Fibroblast of the aortic adventitia (primary cell): ENCODE measurements around the gene CCDC51. TPM values are rescaled to one million over a fixed set of nuclear protein-coding genes. Genes with fewer than 3 reads are reported as not detected.
A peak's percentile ranks its signal among the peaks of the same experiment; 100 is the strongest.
"Not testable (repeated sequence)": the region's sequence is repeated elsewhere in the genome, so short reads cannot be mapped to it uniquely, and the experiment has no call there.

Experiments
- DNase-seq: peaks from one replicate; pipeline ENCODE4 v3.0.0-alpha.2; 2010; ENCODE audit warnings: low read depth
- H3K4me3 ChIP-seq: 2 replicates; pipeline ENCODE4 v1.5.1; 2011; ENCODE audit warnings: low read depth, mild to moderate bottlenecking, control low read depth, low read length, moderate library complexity
- total RNA-seq: library from RNA; depleted of rRNA; stranded (reverse); fragments of >200 nt; gene quantifications from 2 replicates; pipeline ENCODE4 v1.2.3, GENCODE V29; 2012; ENCODE audit warnings: low replicate concordance
- TF ChIP-seq, protein P1 (sequence below): IDR thresholded peaks from 2 replicates; pipeline ENCODE4 v1.5.1; 2011; ENCODE audit warnings: mild to moderate bottlenecking, low read length, control low read depth, inconsistent platforms; ENCODE audit not compliant: insufficient read depth

Gene CCDC51
- total RNA-seq = 19.3 and 38.0 TPM in 2 replicates

- peak within 1 kb of the TSS; percentile 97 for H3K4me3 ChIP-seq
- TF ChIP-seq, protein P1, sequence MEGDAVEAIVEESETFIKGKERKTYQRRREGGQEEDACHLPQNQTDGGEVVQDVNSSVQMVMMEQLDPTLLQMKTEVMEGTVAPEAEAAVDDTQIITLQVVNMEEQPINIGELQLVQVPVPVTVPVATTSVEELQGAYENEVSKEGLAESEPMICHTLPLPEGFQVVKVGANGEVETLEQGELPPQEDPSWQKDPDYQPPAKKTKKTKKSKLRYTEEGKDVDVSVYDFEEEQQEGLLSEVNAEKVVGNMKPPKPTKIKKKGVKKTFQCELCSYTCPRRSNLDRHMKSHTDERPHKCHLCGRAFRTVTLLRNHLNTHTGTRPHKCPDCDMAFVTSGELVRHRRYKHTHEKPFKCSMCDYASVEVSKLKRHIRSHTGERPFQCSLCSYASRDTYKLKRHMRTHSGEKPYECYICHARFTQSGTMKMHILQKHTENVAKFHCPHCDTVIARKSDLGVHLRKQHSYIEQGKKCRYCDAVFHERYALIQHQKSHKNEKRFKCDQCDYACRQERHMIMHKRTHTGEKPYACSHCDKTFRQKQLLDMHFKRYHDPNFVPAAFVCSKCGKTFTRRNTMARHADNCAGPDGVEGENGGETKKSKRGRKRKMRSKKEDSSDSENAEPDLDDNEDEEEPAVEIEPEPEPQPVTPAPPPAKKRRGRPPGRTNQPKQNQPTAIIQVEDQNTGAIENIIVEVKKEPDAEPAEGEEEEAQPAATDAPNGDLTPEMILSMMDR = no peak
- DNase-seq = peak; percentile 93
Measured at GRCh38 chr3:48439820-48440589, at the start of gene CCDC51, which contains the start of gene TMA7. Gene CCDC51 (minus strand): TSS chr3:48440119. CDS start chr3:48435128, 4,991 bp downstream. Gene TMA7 (plus strand): TSS chr3:48440257. CDS start chr3:48440297, 40 bp downstream.

GRCh38 chr3:48486952-48487351, 47.0 kb upstream of the CCDC51 start:
- TF ChIP-seq, protein P1 = no peak
- no peak overlapping the region for H3K4me3 ChIP-seq
- no peak for DNase-seq

DNA sequence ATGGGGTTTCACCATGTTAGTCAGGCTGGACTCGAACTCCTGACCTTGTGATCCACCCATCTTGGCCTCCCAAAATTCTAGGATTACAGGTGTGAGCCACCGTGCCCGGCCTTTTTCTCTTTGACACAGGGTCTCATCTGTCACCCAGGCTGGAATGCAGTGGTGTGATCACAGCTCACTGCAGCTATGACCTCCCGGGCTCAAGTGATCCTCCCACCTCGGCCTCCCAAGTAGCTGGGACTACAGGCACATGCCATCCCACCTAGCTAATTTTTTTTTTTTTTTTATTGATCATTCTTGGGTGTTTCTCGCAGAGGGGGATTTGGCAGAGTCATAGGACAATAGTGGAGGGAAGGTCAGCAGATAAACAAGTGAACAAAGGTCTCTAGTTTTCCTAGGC, 42.9 kb upstream of the CCDC51 start:
- not testable (repeated sequence) for H3K4me3 ChIP-seq, DNase-seq

- H3K4me3 ChIP-seq, DNase-seq: not testable (repeated sequence)
Measured at GRCh38 chr3:48480891-48481290, 41.0 kb upstream of the CCDC51 start.

GRCh38 chr3:48478626-48479555, 39.0 kb upstream of the CCDC51 start:
- no peak for DNase-seq
- TF ChIP-seq, protein P1 = no peak
- H3K4me3 ChIP-seq = no peak overlapping the region

- H3K4me3 ChIP-seq = no peak overlapping the region
- DNase-seq = no peak
- TF ChIP-seq, protein P1 = no peak
Measured at GRCh38 chr3:48477959-48478520, 38.1 kb upstream of the CCDC51 start.

- TF ChIP-seq, protein P1 = no peak
- DNase-seq = no peak
- H3K4me3 ChIP-seq = no peak overlapping the region
Measured at GRCh38 chr3:48476426-48477053, 36.6 kb upstream of the CCDC51 start.
